HFFc6 (cell line): ENCODE data around the gene LRRC8A. TPM values are rescaled to one million over a fixed set of nuclear protein-coding genes. Genes with fewer than 3 reads are reported as not detected.

Experiments
- DNase-seq: peaks from one replicate; pipeline ENCODE4 v3.0.0-alpha.2; 2018
- H3K27ac Mint-ChIP-seq: 2 replicates; pipeline ENCODE4 v1.8.0; 2020; ENCODE audit warnings: mild to moderate bottlenecking, mixed read lengths
- H3K27me3 Mint-ChIP-seq: 2 replicates; pipeline ENCODE4 v1.8.0; 2021; ENCODE audit warnings: mild to moderate bottlenecking, moderate library complexity, mixed read lengths; ENCODE audit not compliant: insufficient read depth
- H3K36me3 Mint-ChIP-seq: 2 replicates; pipeline ENCODE4 v1.8.0; 2021; ENCODE audit warnings: low read depth, mixed read lengths
- H3K4me1 Mint-ChIP-seq: 2 replicates; pipeline ENCODE4 v1.8.0; 2020; ENCODE audit warnings: low read depth, mixed read lengths
- H3K4me3 Mint-ChIP-seq: 2 replicates; pipeline ENCODE4 v1.8.0; 2020; ENCODE audit warnings: mild to moderate bottlenecking, moderate library complexity, mixed read lengths
- H3K9me3 Mint-ChIP-seq: 2 replicates; pipeline ENCODE4 v1.8.0; 2020; ENCODE audit warnings: mild to moderate bottlenecking, mixed read lengths
- total RNA-seq, 6 experiments: library from RNA; stranded (reverse); fragmentation: NEBNext Ultra II Directional; extraction: Animal tissue kit (Norgen Biotek cat#: 25700); gene quantifications; 2 replicates in 1 of 6; 3 replicates in 5 of 6; pipeline ENCODE4 v1.2.3, GENCODE V29; 2021
- TF ChIP-seq, protein P1 (sequence below): fragments of 200-600 bp; sonication (generic); IDR thresholded peaks from 2 replicates; pipeline ENCODE4 v1.5.0; 2021; ENCODE audit warnings: antibody characterized with exemption, mild to moderate bottlenecking

The LRRC8A gene
- total RNA-seq, 6 experiments from 2014 or later = 37.8 to 51.9 (median 39.6) TPM

- Mint-ChIP-seq H3K27ac (no peak overlapping the region), H3K4me3 (no peak overlapping the region), H3K36me3 (no peaks in the 10 kb centered on the region), H3K9me3 (no peaks in the 10 kb centered on the region), H3K27me3 (peaks cover under 1% of the 10 kb centered on the region; the same call in 1 of the 2 replicates), H3K4me1 (no peaks in the 10 kb centered on the region)
- TF ChIP-seq, protein P1, sequence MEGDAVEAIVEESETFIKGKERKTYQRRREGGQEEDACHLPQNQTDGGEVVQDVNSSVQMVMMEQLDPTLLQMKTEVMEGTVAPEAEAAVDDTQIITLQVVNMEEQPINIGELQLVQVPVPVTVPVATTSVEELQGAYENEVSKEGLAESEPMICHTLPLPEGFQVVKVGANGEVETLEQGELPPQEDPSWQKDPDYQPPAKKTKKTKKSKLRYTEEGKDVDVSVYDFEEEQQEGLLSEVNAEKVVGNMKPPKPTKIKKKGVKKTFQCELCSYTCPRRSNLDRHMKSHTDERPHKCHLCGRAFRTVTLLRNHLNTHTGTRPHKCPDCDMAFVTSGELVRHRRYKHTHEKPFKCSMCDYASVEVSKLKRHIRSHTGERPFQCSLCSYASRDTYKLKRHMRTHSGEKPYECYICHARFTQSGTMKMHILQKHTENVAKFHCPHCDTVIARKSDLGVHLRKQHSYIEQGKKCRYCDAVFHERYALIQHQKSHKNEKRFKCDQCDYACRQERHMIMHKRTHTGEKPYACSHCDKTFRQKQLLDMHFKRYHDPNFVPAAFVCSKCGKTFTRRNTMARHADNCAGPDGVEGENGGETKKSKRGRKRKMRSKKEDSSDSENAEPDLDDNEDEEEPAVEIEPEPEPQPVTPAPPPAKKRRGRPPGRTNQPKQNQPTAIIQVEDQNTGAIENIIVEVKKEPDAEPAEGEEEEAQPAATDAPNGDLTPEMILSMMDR = no peak
- DNase-seq = no peak
These were observed 51.8 kb downstream of the LRRC8A start for GRCh38 chr9:128933731-128934130.

GRCh38 chr9:128936171-128936865 is 54.4 kb downstream of the LRRC8A start:
- H3K27me3 Mint-ChIP-seq = peaks cover 3% of the 10 kb centered on the region; the same call in 1 of the 2 replicates
- no peak overlapping the region for H3K27ac Mint-ChIP-seq
- no peaks in the 10 kb centered on the region for H3K4me1 Mint-ChIP-seq
- H3K9me3 Mint-ChIP-seq = no peaks in the 10 kb centered on the region
- H3K36me3 Mint-ChIP-seq = no peaks in the 10 kb centered on the region
- H3K4me3 Mint-ChIP-seq = no peak overlapping the region
- TF ChIP-seq, protein P1 = no peak
- no peak for DNase-seq

DNA sequence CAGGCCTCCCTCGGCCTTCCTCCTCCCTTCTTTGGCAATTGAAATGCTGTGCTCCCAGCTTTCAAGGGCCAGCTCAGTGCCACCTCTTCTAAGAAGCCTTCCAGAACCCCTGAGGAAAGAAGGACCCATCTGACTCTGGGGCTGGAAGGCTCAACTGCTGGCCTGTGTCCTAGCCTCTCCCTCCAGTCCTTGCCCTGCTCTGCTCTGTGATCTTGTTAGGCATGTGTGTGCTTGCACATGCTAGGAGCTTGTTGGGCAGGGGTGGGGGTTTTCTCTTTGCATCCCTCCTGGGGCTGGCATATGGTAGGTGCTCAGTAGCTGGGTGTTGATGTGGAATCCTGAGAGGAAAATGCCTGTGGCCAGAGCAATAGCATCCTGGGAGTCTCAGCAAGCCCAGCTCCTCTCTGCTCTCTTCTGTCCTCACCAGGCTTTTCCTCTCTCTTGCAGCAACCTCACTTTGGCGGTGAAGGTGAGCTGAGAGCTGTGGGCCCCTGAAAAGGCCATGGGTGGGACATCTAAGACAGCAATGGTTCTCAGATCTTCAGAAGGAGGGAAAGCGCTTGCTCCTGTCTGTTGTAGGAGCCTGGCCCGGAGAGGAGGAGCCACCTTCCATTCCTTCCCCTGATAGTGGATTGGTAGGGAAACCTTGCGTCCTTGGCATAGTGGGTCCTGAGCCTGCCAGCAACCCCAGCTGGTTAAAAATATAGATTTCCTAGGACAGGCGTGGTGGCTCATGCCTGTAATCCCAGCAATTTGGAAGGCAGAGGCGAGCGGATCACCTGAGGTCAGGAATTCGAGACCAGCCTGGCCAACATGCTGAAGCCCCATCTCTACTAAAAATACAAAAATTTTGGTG is 55.6 kb downstream of the LRRC8A start:
- H3K4me1 Mint-ChIP-seq = no peaks in the 10 kb centered on the region
- TF ChIP-seq, protein P1 = no peak

GRCh38 chr9:128940271-128940921 is 58.5 kb downstream of the LRRC8A start:
- H3K9me3 Mint-ChIP-seq = no peaks in the 10 kb centered on the region
- DNase-seq = no peak
- no peak overlapping the region for H3K4me3 Mint-ChIP-seq
- TF ChIP-seq, protein P1 = no peak
- H3K4me1 Mint-ChIP-seq = no peaks in the 10 kb centered on the region
- peaks cover under 1% of the 10 kb centered on the region; the same call in 1 of the 2 replicates for H3K36me3 Mint-ChIP-seq
- H3K27me3 Mint-ChIP-seq = peaks cover 3% of the 10 kb centered on the region
- no peak overlapping the region for H3K27ac Mint-ChIP-seq

More for the DNA sequence above, 55.6 kb downstream of the LRRC8A start:
- H3K4me3 Mint-ChIP-seq = no peak overlapping the region
- no peaks in the 10 kb centered on the region for H3K36me3 Mint-ChIP-seq
- H3K27me3 Mint-ChIP-seq = peaks cover 3% of the 10 kb centered on the region
- H3K9me3 Mint-ChIP-seq = no peaks in the 10 kb centered on the region
- H3K27ac Mint-ChIP-seq = no peak overlapping the region
- no peak for DNase-seq

GRCh38 chr9:128940946-128941755 is 59.2 kb downstream of the LRRC8A start:
- H3K4me3 Mint-ChIP-seq = no peak overlapping the region
- peaks cover 7% of the 10 kb centered on the region for H3K4me1 Mint-ChIP-seq
- peaks cover 8% of the 10 kb centered on the region for H3K36me3 Mint-ChIP-seq
- DNase-seq = no peak
- peaks cover 4% of the 10 kb centered on the region for H3K27me3 Mint-ChIP-seq
- no peaks in the 10 kb centered on the region for H3K9me3 Mint-ChIP-seq
- H3K27ac Mint-ChIP-seq = no peak overlapping the region
- TF ChIP-seq, protein P1 = no peak
